Dendritic cell treated with granulocyte-macrophage colony-stimulating factor and Interleukin-4, amounts not matched to agents 40 ng/mL and 50 ng/mL, for 4 days (primary cell): ENCODE results near the gene NASP.

ENCODE experiments used
- H3K27ac Mint-ChIP-seq: one replicate; pipeline ENCODE4 v1.8.0; 2022; ENCODE audit warnings: mild to moderate bottlenecking, mixed read lengths
- H3K27me3 Mint-ChIP-seq: one replicate; pipeline ENCODE4 v1.8.0; 2022; ENCODE audit warnings: mild to moderate bottlenecking, mixed read lengths
- H3K36me3 Mint-ChIP-seq: one replicate; pipeline ENCODE4 v1.8.0; 2022; ENCODE audit warnings: low read depth, mixed read lengths
- H3K4me1 Mint-ChIP-seq: one replicate; pipeline ENCODE4 v1.8.0; 2022; ENCODE audit warnings: low read depth, mixed read lengths
- H3K4me3 Mint-ChIP-seq: one replicate; pipeline ENCODE4 v1.8.0; 2022; ENCODE audit warnings: mild to moderate bottlenecking, moderate library complexity, mixed read lengths
- H3K9me3 Mint-ChIP-seq: one replicate; pipeline ENCODE4 v1.8.0; 2022; ENCODE audit warnings: mixed read lengths
- intact Hi-C: fragments of 100-400 bp; cut with micrococcal nuclease; formaldehyde crosslinking; loops from one replicate; pipeline ENCODE4 v1.15.0; 2022

The NASP gene

DNA sequence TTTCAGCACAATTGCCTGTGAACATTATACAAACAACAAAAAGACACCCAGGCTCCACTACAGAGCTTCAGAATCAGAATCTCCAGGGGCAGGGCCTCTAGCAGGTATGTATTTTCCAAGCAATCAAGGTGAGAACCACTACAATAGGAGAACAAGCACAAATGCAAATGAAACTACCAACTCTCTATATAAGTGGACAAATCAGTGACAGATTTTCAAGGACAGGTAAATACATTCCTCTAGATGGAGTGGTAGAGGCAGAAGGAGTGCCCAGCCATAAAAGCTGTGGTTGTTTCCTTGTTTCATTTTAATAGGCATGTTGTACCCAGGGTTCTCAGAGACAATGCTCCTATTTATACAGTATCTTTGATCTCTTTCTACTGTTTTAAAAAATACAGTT lies 60.1 kb downstream of the NASP start:
- Mint-ChIP-seq H3K4me3 (no peak overlapping the region), H3K27me3 (no peaks in the 10 kb centered on the region), H3K27ac (no peak overlapping the region), H3K9me3 (no peaks in the 10 kb centered on the region), H3K36me3 (peaks cover 60% of the 10 kb centered on the region), H3K4me1 (peaks cover 22% of the 10 kb centered on the region)
- intact Hi-C loops, result loop anchor here (10.0 kb wide), 1 partner anchor 49 kb away; no protein-coding TSS in a partner anchor

DNA sequence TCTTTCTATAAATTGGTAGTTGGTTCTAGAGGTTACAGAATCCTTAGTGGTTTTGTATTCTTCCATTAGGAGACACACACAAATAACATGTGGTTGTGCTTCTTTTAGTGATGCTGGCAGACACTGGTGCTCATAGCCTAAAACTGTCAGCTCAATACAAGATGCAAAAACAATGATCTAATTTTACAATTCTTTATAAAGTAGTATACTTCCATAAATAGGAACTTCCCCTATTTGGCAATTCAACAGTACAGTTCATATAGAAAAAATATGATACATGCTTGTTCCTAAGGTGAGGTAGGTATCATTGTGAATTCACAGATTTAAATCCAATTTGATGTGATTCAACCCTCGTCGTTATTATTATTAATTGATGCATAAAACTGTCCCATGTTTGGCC lies 60.8 kb downstream of the NASP start:
- Mint-ChIP-seq H3K4me1 (peaks cover 22% of the 10 kb centered on the region), H3K9me3 (no peaks in the 10 kb centered on the region), H3K27me3 (no peaks in the 10 kb centered on the region), H3K4me3 (no peak overlapping the region), H3K36me3 (peaks cover 66% of the 10 kb centered on the region), H3K27ac (no peak overlapping the region)
- intact Hi-C loops, result loop anchor here (5.0 to 10.0 kb wide), 2 partner anchors 38 to 50 kb away; no protein-coding TSS in a partner anchor

DNA sequence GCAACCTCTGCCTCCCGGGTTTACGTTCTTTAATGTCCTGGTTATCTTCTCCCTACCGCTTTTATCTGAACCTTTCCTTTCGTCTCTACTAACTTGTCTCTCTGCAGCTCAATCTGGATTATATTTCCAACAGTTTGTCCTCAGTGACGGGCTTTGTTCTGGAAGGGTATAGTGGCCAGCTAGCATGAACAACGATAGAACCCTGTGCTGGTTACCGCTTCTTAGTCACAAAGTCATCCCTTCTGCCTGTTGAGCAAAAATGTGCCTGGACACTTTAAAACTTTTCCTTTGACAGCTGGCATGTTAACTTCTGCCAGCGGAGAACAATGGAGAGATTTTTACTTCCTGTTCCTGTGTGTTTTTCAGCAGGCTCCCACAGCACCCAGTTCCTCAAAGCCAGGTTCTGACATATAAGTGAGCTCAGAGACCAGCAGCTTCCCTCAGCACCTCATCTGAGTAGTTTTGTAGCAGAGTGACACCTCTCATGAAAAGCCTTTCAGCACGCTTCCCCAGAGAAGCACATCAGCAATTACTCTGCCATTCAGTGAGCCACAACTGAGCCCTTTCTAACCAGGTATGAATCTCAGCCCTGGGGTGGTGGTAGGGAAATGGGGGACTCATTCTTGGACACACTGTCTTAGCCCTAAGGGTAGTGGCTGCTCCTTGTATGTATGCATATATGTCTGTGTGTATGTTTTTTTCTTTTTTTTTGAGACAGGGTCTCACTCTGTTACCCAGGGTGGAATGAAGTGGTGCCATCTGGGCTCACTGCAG lies 63.6 kb downstream of the NASP start:
- peak overlapping the region; percentile 73 for H3K27ac Mint-ChIP-seq
- H3K4me1 Mint-ChIP-seq, result peaks cover 33% of the 10 kb centered on the region
- peak overlapping the region; percentile 37 for H3K4me3 Mint-ChIP-seq
- intact Hi-C loops, result loop anchor here (5.0 to 10.0 kb wide), 2 partner anchors 35 to 53 kb away; no protein-coding TSS in a partner anchor
- H3K27me3 Mint-ChIP-seq, result no peaks in the 10 kb centered on the region
- H3K36me3 Mint-ChIP-seq, result peaks cover 82% of the 10 kb centered on the region
- no peaks in the 10 kb centered on the region for H3K9me3 Mint-ChIP-seq

GRCh38 chr1:45654540-45655280 lies 70.9 kb downstream of the NASP start:
- Mint-ChIP-seq H3K9me3 (no peaks in the 10 kb centered on the region), H3K27me3 (no peaks in the 10 kb centered on the region), H3K4me3 (no peak overlapping the region), H3K27ac (no peak overlapping the region), H3K4me1 (peaks cover 11% of the 10 kb centered on the region), H3K36me3 (peaks cover 95% of the 10 kb centered on the region)
- intact Hi-C loops, result no loop called here

DNA sequence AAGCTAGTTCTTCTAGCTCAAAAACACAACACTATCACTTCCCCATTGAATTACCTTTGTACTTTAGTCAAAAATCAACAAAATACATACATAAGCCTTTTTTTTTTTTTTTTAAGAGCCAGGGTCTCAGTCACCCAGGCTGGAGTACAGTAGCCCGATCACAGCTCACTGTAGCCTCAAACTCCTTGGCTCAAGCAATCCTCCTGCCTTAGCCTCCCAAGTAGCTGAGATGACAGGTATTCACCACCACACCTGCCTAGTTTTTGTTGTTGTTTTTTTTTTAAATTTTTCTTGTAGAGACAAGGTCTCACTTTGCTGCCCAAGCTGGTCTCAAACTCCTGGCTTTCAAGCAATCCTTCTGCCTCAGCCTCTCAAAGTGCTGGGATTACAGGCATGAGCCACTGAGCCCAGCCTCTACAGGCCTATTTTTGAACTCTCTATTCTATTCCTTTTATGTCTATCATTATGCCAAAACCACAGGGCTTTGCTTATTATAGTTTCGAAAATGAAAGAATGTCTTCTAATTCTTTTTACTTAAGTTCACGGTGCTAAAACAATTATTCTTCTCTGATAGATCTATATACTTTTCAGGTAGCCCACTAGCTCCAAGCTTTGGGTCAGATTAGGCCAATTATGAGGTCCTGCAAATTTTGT lies 72.9 kb downstream of the NASP start:
- Mint-ChIP-seq H3K27me3 (no peaks in the 10 kb centered on the region), H3K27ac (no peak overlapping the region), H3K36me3 (peaks cover 95% of the 10 kb centered on the region), H3K4me3 (no peak overlapping the region), H3K4me1 (no peaks in the 10 kb centered on the region), H3K9me3 (no peaks in the 10 kb centered on the region)
- intact Hi-C loops, result no loop called here

GRCh38 chr1:45658171-45658570 lies 74.3 kb downstream of the NASP start:
- Mint-ChIP-seq H3K36me3 (peaks cover 85% of the 10 kb centered on the region), H3K9me3 (no peaks in the 10 kb centered on the region), H3K27ac (no peak overlapping the region), H3K4me1 (no peaks in the 10 kb centered on the region), H3K27me3 (no peaks in the 10 kb centered on the region), H3K4me3 (no peak overlapping the region)
- intact Hi-C loops, result no loop called here

DNA sequence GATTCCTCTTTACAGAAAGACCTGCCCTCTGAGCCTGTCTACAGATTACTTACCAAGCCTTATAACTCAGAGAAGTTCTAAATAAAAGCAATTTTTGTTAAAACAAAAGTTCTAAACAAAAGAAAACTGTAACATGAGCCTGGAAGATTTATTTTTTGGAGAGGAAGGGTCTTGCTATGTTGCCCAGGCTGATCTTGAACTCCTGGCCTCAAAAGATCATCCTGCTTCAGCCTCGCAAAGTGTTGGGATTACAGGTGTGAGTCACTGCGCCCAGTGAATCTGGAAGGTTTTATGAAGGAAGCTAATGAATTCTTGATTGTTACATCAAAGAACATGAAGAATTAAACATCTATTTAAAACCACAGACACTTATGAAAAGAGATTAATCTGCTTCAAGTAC lies 75.4 kb downstream of the NASP start:
- Mint-ChIP-seq H3K27me3 (no peaks in the 10 kb centered on the region), H3K27ac (no peak overlapping the region), H3K4me1 (no peaks in the 10 kb centered on the region), H3K36me3 (peaks cover 81% of the 10 kb centered on the region), H3K9me3 (no peaks in the 10 kb centered on the region), H3K4me3 (no peak overlapping the region)
- intact Hi-C loops, result no loop called here

- no peaks in the 10 kb centered on the region for H3K9me3 Mint-ChIP-seq
- H3K36me3 Mint-ChIP-seq, result peaks cover 81% of the 10 kb centered on the region
- H3K27ac Mint-ChIP-seq, result no peak overlapping the region
- H3K27me3 Mint-ChIP-seq, result no peaks in the 10 kb centered on the region
- H3K4me3 Mint-ChIP-seq, result no peak overlapping the region
- H3K4me1 Mint-ChIP-seq, result no peaks in the 10 kb centered on the region
- intact Hi-C loops, result no loop called here
These were observed 76.5 kb downstream of the NASP start for GRCh38 chr1:45660336-45660735.

DNA sequence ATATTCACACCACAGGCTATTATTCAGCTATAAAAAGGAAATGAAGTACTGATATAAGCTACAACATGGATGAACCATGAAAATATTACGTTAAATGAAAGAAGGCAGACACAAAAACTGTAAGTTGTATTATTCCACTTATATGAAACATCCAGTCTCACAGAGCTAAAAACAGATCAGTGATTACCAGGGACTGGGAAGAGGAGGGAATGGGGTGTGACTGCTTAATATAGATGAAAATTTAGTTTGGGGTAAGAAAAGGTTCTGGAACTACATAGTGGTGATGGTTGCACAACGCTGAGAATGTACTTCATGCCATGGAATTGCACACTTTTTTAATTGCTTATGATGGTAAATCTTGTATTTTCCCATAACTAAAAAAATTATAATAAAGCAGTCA lies 83.0 kb downstream of the NASP start:
- H3K4me3 Mint-ChIP-seq, result no peak overlapping the region
- no peaks in the 10 kb centered on the region for H3K9me3 Mint-ChIP-seq
- no peaks in the 10 kb centered on the region for H3K27me3 Mint-ChIP-seq
- H3K36me3 Mint-ChIP-seq, result peaks cover 46% of the 10 kb centered on the region
- H3K27ac Mint-ChIP-seq, result no peak overlapping the region
- peaks cover 18% of the 10 kb centered on the region for H3K4me1 Mint-ChIP-seq
- intact Hi-C loops, result no loop called here

GRCh38 chr1:45667321-45668111 lies 83.7 kb downstream of the NASP start:
- Mint-ChIP-seq H3K9me3 (no peaks in the 10 kb centered on the region), H3K27ac (no peak overlapping the region), H3K36me3 (peaks cover 48% of the 10 kb centered on the region), H3K27me3 (no peaks in the 10 kb centered on the region), H3K4me1 (peaks cover 21% of the 10 kb centered on the region), H3K4me3 (no peak overlapping the region)
- intact Hi-C loops, result no loop called here
